Cerebellar nuclear complex (tissue), 1 donor: ENCODE data around the gene CD7.
A peak's percentile ranks its signal among the peaks of the same experiment; 100 is the strongest.
"Not testable (repeated sequence)": the region's sequence is repeated elsewhere in the genome, so short reads cannot be mapped to it uniquely, and the experiment has no call there.

Source experiments
- DNase-seq, 2 experiments: peaks; one replicate each; lab custom pipeline; 2025; lab: John Stamatoyannopoulos, UW

The CD7 gene

GRCh38 chr17:82317394-82318168 is at the start of gene CD7:
CD7 (minus strand) TSS chr17:82317608; CDS start chr17:82317495, 113 bp downstream.
- no peak for DNase-seq

GRCh38 chr17:82366749-82367148 is 49.3 kb upstream of the CD7 start:
- no peak for DNase-seq

GRCh38 chr17:82365606-82366295 is 48.3 kb upstream of the CD7 start:
- DNase-seq: no peak

- no peak for DNase-seq
Observed at GRCh38 chr17:82361885-82362633, 44.7 kb upstream of the CD7 start.

GRCh38 chr17:82359451-82360074 is 42.2 kb upstream of the CD7 start:
- DNase-seq: not testable (repeated sequence)

- no peak for DNase-seq
Observed at GRCh38 chr17:82358465-82359350, 41.3 kb upstream of the CD7 start, which contains the start of gene TEX19. TEX19 (plus strand) TSS chr17:82359247; CDS start chr17:82362151, 2,904 bp downstream.

GRCh38 chr17:82357394-82357793 is 40.0 kb upstream of the CD7 start:
- DNase-seq: no peak

- DNase-seq: no peak
Observed at GRCh38 chr17:82356845-82357355, 39.5 kb upstream of the CD7 start.

GRCh38 chr17:82355770-82356427 is 38.5 kb upstream of the CD7 start:
- no peak for DNase-seq

- DNase-seq: no peak
Observed at GRCh38 chr17:82354804-82355308, 37.4 kb upstream of the CD7 start.

- DNase-seq: no peak
Observed at GRCh38 chr17:82353484-82353883, 36.1 kb upstream of the CD7 start.

GRCh38 chr17:82351713-82352488 is 34.5 kb upstream of the CD7 start:
- DNase-seq: peak in 1 of 2 experiments; percentile 50

- no peak for DNase-seq
Observed at GRCh38 chr17:82351254-82351712, 33.9 kb upstream of the CD7 start.

GRCh38 chr17:82350182-82351030 is 33.0 kb upstream of the CD7 start:
- DNase-seq: no peak

- DNase-seq: no peak
Observed at GRCh38 chr17:82349287-82349701, 31.9 kb upstream of the CD7 start.

- no peak for DNase-seq
Observed at GRCh38 chr17:82348866-82349265, 31.5 kb upstream of the CD7 start.

- DNase-seq: no peak
Observed at GRCh38 chr17:82348434-82348833, 31.0 kb upstream of the CD7 start.

GRCh38 chr17:82347994-82348393 is 30.6 kb upstream of the CD7 start:
- DNase-seq: not testable (repeated sequence)
